A549 (cell line): Measurements from ENCODE around the gene PEPD. TPM values are rescaled to one million over a fixed set of nuclear protein-coding genes. Genes with fewer than 3 reads are reported as not detected.

ENCODE experiments used
- ATAC-seq, 2 experiments: fragments of 200-7000 bp in 1 of 2; fragments of >200 bp in 1 of 2; cut with Nextera tagmentation in 1 of 2; cut with Tn5 transposase in 1 of 2; 3 replicates each; pipeline versions ENCODE4 v1.8.0 to v1.9.1; 2018 to 2020; ENCODE audit warnings: mild to moderate bottlenecking in 1 of 2, moderate library complexity in 1 of 2
- CTCF ChIA-PET: fragments of 300-600 bp; sonication (Branson Sonifier 250); formaldehyde crosslinking; extraction: SDS; loops from one replicate; lab custom pipeline; 2021; ENCODE audit warnings: antibody characterized with exemption, inconsistent platforms; lab: Yijun Ruan, JAX
- POLR2A ChIA-PET: fragments of 350-600 bp; formaldehyde crosslinking; extraction: SDS; loops from one replicate; lab custom pipeline; 2021; ENCODE audit warnings: antibody characterized with exemption, inconsistent platforms; lab: Yijun Ruan, JAX
- DNase-seq, 2 experiments: peaks; one replicate each; pipeline versions ENCODE4 v3.0.0 to v3.0.0-alpha.2; 2011 to 2016; ENCODE audit warnings: low read depth in 1 of 2, low spot score in 1 of 2
- FAIRE-seq: peaks from 2 replicates; lab custom pipeline; 2011; peaks lifted over from hg19 to GRCh38; lab: Jason Lieb, UNC
- H3K27ac ChIP-seq, 2 experiments: fragments of >200 bp; sonication (Bioruptor Twin); formaldehyde crosslinking; 3 replicates each; pipeline ENCODE4 v1.5.1; 2016 to 2017
- H3K4me1 ChIP-seq: fragments of >200 bp; sonication (Bioruptor Twin); formaldehyde crosslinking; 3 replicates; pipeline ENCODE4 v1.6.1; 2016
- H3K4me2 ChIP-seq: fragments of >200 bp; sonication (Bioruptor Twin); formaldehyde crosslinking; 3 replicates; pipeline ENCODE4 v1.6.1; 2016
- H3K4me3 ChIP-seq: fragments of >200 bp; sonication (Bioruptor Twin); formaldehyde crosslinking; 3 replicates; pipeline ENCODE4 v1.5.1; 2016
- H3K9me3 ChIP-seq: fragments of >200 bp; sonication (Bioruptor Twin); formaldehyde crosslinking; 3 replicates; pipeline ENCODE4 v1.6.1; 2016
- EHF ChIP-seq: fragments of 250-450 bp; sonication (Bioruptor Pico); IDR thresholded peaks from 2 replicates; pipeline ENCODE4 v1.5.0; 2020; ENCODE audit warnings: mild to moderate bottlenecking
- EHMT2 ChIP-seq: fragments of 200-600 bp; sonication (generic); IDR thresholded peaks from 2 replicates; pipeline ENCODE4 v1.6.1; 2016; ENCODE audit warnings: antibody characterized with exemption, low read depth, mild to moderate bottlenecking, moderate library complexity
- EP300 ChIP-seq, 2 experiments: fragments of >200 bp; sonication (Bioruptor Twin); formaldehyde crosslinking; IDR thresholded peaks; 2 replicates in 1 of 2; 3 replicates in 1 of 2; pipeline ENCODE4 v1.6.1; 2016 to 2017
- ESRRA ChIP-seq: fragments of 150-350 bp; IDR thresholded peaks from 2 replicates; pipeline ENCODE4 v1.6.1; 2014; ENCODE audit warnings: mild to moderate bottlenecking, low read length, borderline replicate concordance
- HOXB5 ChIP-seq: fragments of 250-450 bp; sonication (Bioruptor Pico); IDR thresholded peaks from 2 replicates; pipeline ENCODE4 v1.5.0; 2020; ENCODE audit warnings: mild to moderate bottlenecking, moderate library complexity
- KDM1A ChIP-seq: fragments of 200-600 bp; sonication (generic); IDR thresholded peaks from 2 replicates; pipeline ENCODE4 v1.6.1; 2016; ENCODE audit warnings: low read depth, mild to moderate bottlenecking
- KDM5A ChIP-seq: fragments of 200-600 bp; sonication (generic); IDR thresholded peaks from 2 replicates; pipeline ENCODE4 v1.6.1; 2016; ENCODE audit warnings: antibody characterized with exemption, mild to moderate bottlenecking
- POLR2AphosphoS2 ChIP-seq: conservative IDR thresholded peaks from 2 replicates; pipeline ENCODE4 v1.6.1; 2012; ENCODE audit warnings: low read length, improper control_type of control experiment, inconsistent platforms
- RCOR1 ChIP-seq: fragments of 150-350 bp; IDR thresholded peaks from 2 replicates; pipeline ENCODE4 v1.6.1; 2014; ENCODE audit warnings: antibody characterized with exemption, low read length, low read depth
- SMC3 ChIP-seq: fragments of >200 bp; sonication (Bioruptor Twin); formaldehyde crosslinking; IDR thresholded peaks from 3 replicates; pipeline ENCODE4 v1.6.1; 2018; ENCODE audit warnings: inconsistent platforms
- TP53 ChIP-seq: fragments of 250-450 bp; sonication (Bioruptor Pico); IDR thresholded peaks from 2 replicates; pipeline ENCODE4 v1.5.0; 2021; ENCODE audit warnings: mild to moderate bottlenecking, moderate library complexity
- ZC3H11A ChIP-seq: fragments of 450-650 bp; IDR thresholded peaks from 2 replicates; pipeline ENCODE4 v1.6.1; 2014; ENCODE audit warnings: antibody characterized with exemption, mild to moderate bottlenecking
- ZFP36 ChIP-seq: fragments of 450-650 bp; IDR thresholded peaks from 2 replicates; pipeline ENCODE4 v1.6.1; 2014; ENCODE audit warnings: borderline replicate concordance; ENCODE audit not compliant: partially characterized antibody
- ZSCAN20 ChIP-seq: fragments of 250-450 bp; sonication (Bioruptor Pico); IDR thresholded peaks from 2 replicates; pipeline ENCODE4 v1.8.0; 2022; ENCODE audit warnings: mild to moderate bottlenecking, moderate library complexity
- WGBS: methylation state at CpG from one replicate; pipeline ENCODE4 v1.1.6; 2017; ENCODE audit errors: missing lambda C conversion rate; 5-methylcytosine and 5-hydroxymethylcytosine counted together
- polyA plus RNA-seq, 4 experiments: library from polyadenylated mRNA; depleted of rRNA in 3 of 4; stranded (reverse); fragments of >200 nt; fragmentation: RNase III in 1 of 4; extraction: RNeasy Plus Mini Kit Qiagen cat#74134 plus additional on column Dnase treatment in 1 of 4; gene quantifications; 2 replicates in 3 of 4; 3 replicates in 1 of 4; pipeline ENCODE4 v1.2.3, GENCODE V29; 2011 to 2017
- TF ChIP-seq, protein P1 (sequence below): fragments of 250-450 bp; sonication (Bioruptor Pico); IDR thresholded peaks from 2 replicates; pipeline ENCODE4 v1.5.0; 2020; ENCODE audit warnings: low read depth, mild to moderate bottlenecking, moderate library complexity
- TF ChIP-seq, protein P2 (sequence below): fragments of 450-650 bp; IDR thresholded peaks from 2 replicates; pipeline ENCODE4 v1.6.1; 2014; ENCODE audit warnings: antibody characterized with exemption
- TF ChIP-seq, protein P3 (sequence below): fragments of 150-350 bp; IDR thresholded peaks from 2 replicates; pipeline ENCODE4 v1.6.1; 2014; ENCODE audit warnings: low read depth, mild to moderate bottlenecking, low read length
- TF ChIP-seq, protein P4 (sequence below): fragments of 250-450 bp; sonication (Bioruptor Pico); IDR thresholded peaks from 2 replicates; pipeline ENCODE4 v1.5.0; 2021; ENCODE audit warnings: mild to moderate bottlenecking, moderate library complexity, borderline replicate concordance

The PEPD gene
- polyA plus RNA-seq, 2 of the 4 experiments (the other 2 are of a cell fraction): 85.5 to 100 TPM

DNA sequence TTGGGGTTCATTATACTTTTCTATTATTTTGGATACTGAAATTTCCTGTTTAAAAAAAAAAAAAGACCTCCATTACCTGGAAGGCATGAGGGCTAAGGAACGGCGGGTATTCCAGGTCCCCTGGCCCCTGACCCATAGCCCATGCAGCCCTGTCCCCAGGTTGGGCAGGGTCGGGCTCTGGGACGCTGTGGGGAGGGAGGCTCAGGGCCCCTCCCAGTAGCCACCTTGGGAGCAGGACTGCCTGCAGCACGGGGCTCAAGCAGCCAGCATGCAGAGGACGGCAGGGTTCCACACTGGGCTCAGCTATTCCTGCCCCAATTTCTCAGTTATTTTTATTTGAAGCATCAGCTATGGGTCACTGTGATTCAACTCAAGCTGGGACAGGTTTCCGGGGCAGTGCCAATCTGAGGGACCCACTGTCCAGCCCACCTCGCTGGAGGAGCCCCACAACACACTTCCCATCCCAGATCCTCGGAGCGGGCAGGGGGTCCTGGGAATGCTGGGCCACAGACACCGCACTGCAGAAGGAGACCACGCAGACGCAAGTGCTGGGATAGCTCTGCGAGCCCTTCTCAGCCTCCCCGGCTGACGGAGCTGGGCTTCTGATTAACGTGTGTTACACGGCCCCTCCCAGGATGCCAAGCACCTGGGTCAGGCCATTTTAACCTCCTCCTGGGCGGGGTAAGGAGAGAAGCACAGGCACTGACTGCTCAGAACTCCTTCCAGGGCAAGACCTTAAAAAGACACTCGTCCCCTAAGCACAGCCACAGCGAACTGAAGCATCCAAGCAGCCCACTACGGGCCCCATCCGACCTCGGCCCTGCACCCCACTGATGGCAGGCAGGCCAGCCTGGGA lies 60.1 kb downstream of the PEPD start:
- Histone ChIP-seq H3K4me3 (no peak overlapping the region), H3K4me2 (no peak overlapping the region), H3K9me3 (no peaks in the 10 kb centered on the region), H3K4me1 (no peaks in the 10 kb centered on the region), H3K27ac (no peak overlapping the region)
- no peak for ATAC-seq
- no peak for TF ChIP-seq EP300 (IDR thresholded peaks at IDR 0.05)
- WGBS: 77% methylated on average over 24 of the region's 24 CpGs
- ChIA-PET POLR2A (no interaction called here), CTCF (interaction anchor here (1.0 to 5.7 kb wide), 8 partner anchors 20 to 317 kb away, joined by 3 to 23 read pairs (median 6); no protein-coding TSS in a partner anchor)
- DNase-seq: no peak
- FAIRE-seq: no peak

DNA sequence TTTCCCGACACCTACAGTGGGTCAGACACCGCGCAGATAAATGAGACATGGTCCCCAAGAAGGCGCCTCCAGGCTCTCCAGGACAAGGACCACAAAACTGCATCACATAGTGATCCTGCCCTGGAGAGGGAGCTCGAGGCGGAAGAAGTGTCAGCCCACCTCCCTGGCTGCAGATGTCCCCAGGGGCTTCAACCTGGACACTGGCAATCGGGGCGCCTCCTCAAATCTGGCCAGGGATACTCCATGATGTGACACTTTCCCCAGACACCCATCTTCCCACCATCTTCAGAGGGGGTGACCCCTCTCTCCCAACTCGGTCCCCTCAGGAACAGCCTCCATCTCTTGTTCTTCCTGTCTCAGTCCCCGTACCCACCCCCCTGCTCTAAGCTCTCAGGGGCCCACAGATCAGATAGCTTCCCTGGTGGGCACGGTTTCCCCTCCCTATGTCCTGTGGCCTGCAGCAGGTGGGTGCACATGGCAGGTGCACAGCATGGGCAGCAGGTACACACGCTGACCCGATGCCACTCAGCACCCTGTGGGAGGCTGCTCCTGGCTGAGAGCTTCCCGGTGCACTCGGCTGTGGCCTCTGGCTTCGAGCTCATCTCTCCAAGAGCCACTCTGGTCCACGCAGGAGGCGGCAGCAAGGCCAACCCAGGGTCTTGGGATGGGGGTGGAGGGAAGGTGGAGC lies 61.2 kb downstream of the PEPD start:
- Histone ChIP-seq H3K4me3 (no peak overlapping the region), H3K27ac (no peak overlapping the region), H3K4me1 (no peaks in the 10 kb centered on the region), H3K9me3 (no peaks in the 10 kb centered on the region), H3K4me2 (no peak overlapping the region)
- POLR2A ChIA-PET: no interaction called here
- no peak for FAIRE-seq
- 76% methylated on average over 18 of the region's 18 CpGs for WGBS
- no peak for DNase-seq
- TF ChIP-seq KDM5A (no peak), ZC3H11A (no peak), ZFP36 (no peak), SMC3 (no peak), KDM1A (no peak), EHMT2 (no peak)
- TF ChIP-seq, protein P1, sequence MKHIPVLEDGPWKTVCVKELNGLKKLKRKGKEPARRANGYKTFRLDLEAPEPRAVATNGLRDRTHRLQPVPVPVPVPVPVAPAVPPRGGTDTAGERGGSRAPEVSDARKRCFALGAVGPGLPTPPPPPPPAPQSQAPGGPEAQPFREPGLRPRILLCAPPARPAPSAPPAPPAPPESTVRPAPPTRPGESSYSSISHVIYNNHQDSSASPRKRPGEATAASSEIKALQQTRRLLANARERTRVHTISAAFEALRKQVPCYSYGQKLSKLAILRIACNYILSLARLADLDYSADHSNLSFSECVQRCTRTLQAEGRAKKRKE (CRISPR knock-in tag): no peak
- TF ChIP-seq, protein P2, sequence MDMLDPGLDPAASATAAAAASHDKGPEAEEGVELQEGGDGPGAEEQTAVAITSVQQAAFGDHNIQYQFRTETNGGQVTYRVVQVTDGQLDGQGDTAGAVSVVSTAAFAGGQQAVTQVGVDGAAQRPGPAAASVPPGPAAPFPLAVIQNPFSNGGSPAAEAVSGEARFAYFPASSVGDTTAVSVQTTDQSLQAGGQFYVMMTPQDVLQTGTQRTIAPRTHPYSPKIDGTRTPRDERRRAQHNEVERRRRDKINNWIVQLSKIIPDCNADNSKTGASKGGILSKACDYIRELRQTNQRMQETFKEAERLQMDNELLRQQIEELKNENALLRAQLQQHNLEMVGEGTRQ: no peak
- ATAC-seq: peak; percentile 9 to 17; a peak in 1 of 6 replicates
- CTCF ChIA-PET: interaction anchor here (1.0 to 5.7 kb wide), 3 partner anchors 30 to 318 kb away, joined by 3 to 23 read pairs (median 12); no protein-coding TSS in a partner anchor

DNA sequence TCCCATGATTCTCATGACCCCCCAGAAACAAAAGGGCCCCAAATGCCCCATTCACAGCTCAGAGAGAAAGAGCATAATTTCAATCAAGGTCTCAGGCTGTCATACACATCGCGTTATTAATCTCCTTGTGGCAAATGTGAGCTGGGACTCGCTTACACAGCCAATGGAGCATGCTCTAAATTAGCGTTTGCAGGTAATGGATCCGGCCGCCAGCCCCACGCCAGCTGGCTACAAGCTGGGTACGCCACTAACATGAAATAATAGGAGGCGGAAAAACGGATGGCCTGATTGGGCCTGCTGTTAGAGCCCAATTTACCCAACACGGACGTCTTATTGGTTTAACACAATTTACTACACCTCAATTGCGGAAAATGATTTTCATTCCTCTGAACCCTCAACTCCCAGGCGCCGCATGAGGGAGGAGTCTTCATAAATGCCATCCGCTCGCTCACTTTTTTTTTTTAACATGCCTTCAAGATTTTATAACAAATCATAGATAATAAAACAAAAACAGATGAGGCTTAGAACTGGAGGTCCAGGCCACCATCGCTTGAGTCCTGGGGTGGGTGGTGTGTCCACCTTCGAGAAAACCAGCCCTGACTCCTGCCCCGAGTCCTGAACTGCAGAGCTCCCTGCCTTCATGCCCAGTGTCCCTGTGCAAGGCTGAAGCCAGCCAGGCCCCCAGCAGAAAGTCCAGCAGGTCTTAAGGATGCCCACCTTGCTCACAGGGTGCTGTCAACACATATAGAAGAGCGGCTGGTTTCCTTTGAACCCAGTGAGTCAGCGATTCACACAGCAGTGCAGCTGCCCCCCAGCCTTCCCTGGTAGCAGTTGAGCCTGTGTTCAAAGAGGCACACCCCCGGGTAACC lies 62.1 kb downstream of the PEPD start:
- Histone ChIP-seq H3K27ac (no peak overlapping the region), H3K4me1 (no peaks in the 10 kb centered on the region), H3K4me2 (no peak overlapping the region), H3K9me3 (no peaks in the 10 kb centered on the region), H3K4me3 (no peak overlapping the region)
- ChIA-PET CTCF (interaction anchor here (0.7 to 5.7 kb wide), 5 partner anchors 9 to 730 kb away, joined by 3 to 23 read pairs (median 4); no protein-coding TSS in a partner anchor), POLR2A (no interaction called here)
- no peak for ATAC-seq
- DNase-seq: no peak
- WGBS: 85% methylated on average over 23 of the region's 23 CpGs
- FAIRE-seq: no peak
- TF ChIP-seq POLR2AphosphoS2 (no peak), TP53 (no peak), EHF (CRISPR knock-in tag) (no peak), HOXB5 (CRISPR knock-in tag) (no peak), ZSCAN20 (CRISPR knock-in tag) (no peak), ESRRA (no peak), KDM1A (no peak), RCOR1 (no peak), EHMT2 (no peak), ZC3H11A (no peak)
- TF ChIP-seq, protein P3, sequence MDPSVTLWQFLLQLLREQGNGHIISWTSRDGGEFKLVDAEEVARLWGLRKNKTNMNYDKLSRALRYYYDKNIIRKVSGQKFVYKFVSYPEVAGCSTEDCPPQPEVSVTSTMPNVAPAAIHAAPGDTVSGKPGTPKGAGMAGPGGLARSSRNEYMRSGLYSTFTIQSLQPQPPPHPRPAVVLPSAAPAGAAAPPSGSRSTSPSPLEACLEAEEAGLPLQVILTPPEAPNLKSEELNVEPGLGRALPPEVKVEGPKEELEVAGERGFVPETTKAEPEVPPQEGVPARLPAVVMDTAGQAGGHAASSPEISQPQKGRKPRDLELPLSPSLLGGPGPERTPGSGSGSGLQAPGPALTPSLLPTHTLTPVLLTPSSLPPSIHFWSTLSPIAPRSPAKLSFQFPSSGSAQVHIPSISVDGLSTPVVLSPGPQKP: no peak
- TF ChIP-seq, protein P4, sequence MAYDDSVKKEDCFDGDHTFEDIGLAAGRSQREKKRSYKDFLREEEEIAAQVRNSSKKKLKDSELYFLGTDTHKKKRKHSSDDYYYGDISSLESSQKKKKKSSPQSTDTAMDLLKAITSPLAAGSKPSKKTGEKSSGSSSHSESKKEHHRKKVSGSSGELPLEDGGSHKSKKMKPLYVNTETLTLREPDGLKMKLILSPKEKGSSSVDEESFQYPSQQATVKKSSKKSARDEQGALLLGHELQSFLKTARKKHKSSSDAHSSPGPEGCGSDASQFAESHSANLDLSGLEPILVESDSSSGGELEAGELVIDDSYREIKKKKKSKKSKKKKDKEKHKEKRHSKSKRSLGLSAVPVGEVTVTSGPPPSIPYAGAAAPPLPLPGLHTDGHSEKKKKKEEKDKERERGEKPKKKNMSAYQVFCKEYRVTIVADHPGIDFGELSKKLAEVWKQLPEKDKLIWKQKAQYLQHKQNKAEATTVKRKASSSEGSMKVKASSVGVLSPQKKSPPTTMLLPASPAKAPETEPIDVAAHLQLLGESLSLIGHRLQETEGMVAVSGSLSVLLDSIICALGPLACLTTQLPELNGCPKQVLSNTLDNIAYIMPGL: no peak
- TF ChIP-seq, protein P1 (CRISPR knock-in tag): no peak
